K562 (cell line): Measurements from ENCODE around the gene MEF2B. TPM values are rescaled to one million over a fixed set of nuclear protein-coding genes. Genes with fewer than 3 reads are reported as not detected.

Experiments
- ATF7 ChIP-seq: fragments of 450-650 bp; IDR thresholded peaks from 2 replicates; pipeline ENCODE4 v1.7.1; 2014; ENCODE audit warnings: mild to moderate bottlenecking, moderate library complexity
- CBX3 ChIP-seq, 2 experiments: IDR thresholded peaks; 1 replicate in 1 of 2; 2 replicates in 1 of 2; pipeline ENCODE4 v1.6.1; 2012; ENCODE audit warnings: inconsistent platforms in 2 of 2, low read length in 2 of 2, borderline replicate concordance in 1 of 2, control low read depth in 1 of 2
- CHCHD3 ChIP-seq: fragments of 250-450 bp; sonication (Bioruptor Pico); IDR thresholded peaks from 2 replicates; pipeline ENCODE4 v2.1.2; 2022; ENCODE audit warnings: mild to moderate bottlenecking
- DIDO1 ChIP-seq: fragments of 450-650 bp; IDR thresholded peaks from 2 replicates; pipeline ENCODE4 v1.6.1; 2016; ENCODE audit warnings: low read depth, missing biosample characterization, missing genetic modification characterization
- HEY1 ChIP-seq: fragments of 250-450 bp; sonication (Bioruptor Pico); IDR thresholded peaks from 2 replicates; pipeline ENCODE4 v1.5.0; 2020; ENCODE audit warnings: mild to moderate bottlenecking, moderate library complexity, borderline replicate concordance
- HNRNPH1 ChIP-seq: fragments of 200-400 bp; formaldehyde crosslinking; optimal IDR thresholded peaks from 2 replicates; pipeline ENCODE3; 2017; ENCODE audit warnings: low read depth, mild to moderate bottlenecking, low read length, moderate library complexity
- HNRNPL ChIP-seq: fragments of 200-400 bp; formaldehyde crosslinking; IDR thresholded peaks from 2 replicates; pipeline ENCODE4 v1.6.1; 2017; ENCODE audit warnings: low read depth, mild to moderate bottlenecking, low read length
- HNRNPLL ChIP-seq: fragments of 200-400 bp; formaldehyde crosslinking; IDR thresholded peaks from 2 replicates; pipeline ENCODE4 v1.6.1; 2017; ENCODE audit warnings: low read length, low read depth, mild to moderate bottlenecking; ENCODE audit not compliant: poor library complexity, severe bottlenecking
- MTA1 ChIP-seq: fragments of 450-650 bp; IDR thresholded peaks from 2 replicates; pipeline ENCODE4 v1.6.1; 2017; ENCODE audit warnings: borderline replicate concordance
- NR2F6 ChIP-seq: fragments of 450-650 bp; formaldehyde crosslinking; IDR thresholded peaks from 2 replicates; pipeline ENCODE4 v1.4.0; 2020; ENCODE audit warnings: mild to moderate bottlenecking
- PATZ1 ChIP-seq: fragments of 250-450 bp; sonication (Bioruptor Pico); IDR thresholded peaks from 2 replicates; pipeline ENCODE4 v1.5.0; 2020; ENCODE audit warnings: mild to moderate bottlenecking, borderline replicate concordance
- PRMT5 ChIP-seq: sonication (generic); formaldehyde crosslinking; IDR thresholded peaks from 2 replicates; pipeline ENCODE4 v1.5.0; 2020; ENCODE audit warnings: missing genetic modification reagents
- RAD51 ChIP-seq: fragments of 450-650 bp; IDR thresholded peaks from 2 replicates; pipeline ENCODE4 v1.7.1; 2016; ENCODE audit warnings: low read depth, mild to moderate bottlenecking, borderline replicate concordance
- RCOR1 ChIP-seq, 2 experiments: IDR thresholded peaks; 2 replicates each; pipeline ENCODE4 v1.6.1; 2012; ENCODE audit warnings: low read depth in 2 of 2, low read length in 2 of 2, borderline replicate concordance in 1 of 2, improper control_type of control experiment in 1 of 2
- RNF2 ChIP-seq: sonication (generic); IDR thresholded peaks from 2 replicates; pipeline ENCODE4 v1.6.1; 2016
- SMARCB1 ChIP-seq: IDR thresholded peaks from 2 replicates; pipeline ENCODE4 v1.6.1; 2011; ENCODE audit warnings: improper control_type of control experiment, low read depth; ENCODE audit not compliant: insufficient read length
- SPI1 ChIP-seq: IDR thresholded peaks from 2 replicates; pipeline ENCODE4 v1.6.1; 2011; ENCODE audit warnings: low read depth, low read length, control low read depth, borderline replicate concordance
- TAF9B ChIP-seq: fragments of 450-650 bp; IDR thresholded peaks from 2 replicates; pipeline ENCODE4 v1.6.1; 2018; ENCODE audit warnings: mild to moderate bottlenecking; ENCODE audit not compliant: partially characterized antibody
- TCF3 ChIP-seq: sonication (generic); formaldehyde crosslinking; IDR thresholded peaks from 2 replicates; pipeline ENCODE4 v1.4.0; 2020; ENCODE audit warnings: mild to moderate bottlenecking, missing genetic modification reagents
- THAP12 ChIP-seq: fragments of 250-450 bp; sonication (Bioruptor Pico); IDR thresholded peaks from 2 replicates; pipeline ENCODE4 v1.9.0; 2021; ENCODE audit warnings: mild to moderate bottlenecking, inconsistent platforms
- ZNF217 ChIP-seq: sonication (generic); formaldehyde crosslinking; IDR thresholded peaks from 2 replicates; pipeline ENCODE4 v1.8.0; 2022; ENCODE audit warnings: mild to moderate bottlenecking, missing genetic modification reagents
- ZNF282 ChIP-seq: sonication (generic); formaldehyde crosslinking; IDR thresholded peaks from 2 replicates; pipeline ENCODE4 v1.8.1; 2023; ENCODE audit warnings: missing genetic modification reagents
- ZNF511 ChIP-seq: sonication (generic); formaldehyde crosslinking; IDR thresholded peaks from 2 replicates; pipeline ENCODE4 v1.8.0; 2022; ENCODE audit warnings: mild to moderate bottlenecking, missing genetic modification reagents
- ZNF696 ChIP-seq: fragments of 250-450 bp; sonication (Bioruptor Pico); conservative IDR thresholded peaks from 2 replicates; pipeline ENCODE4 v1.4.0; 2020; ENCODE audit warnings: mild to moderate bottlenecking, moderate library complexity
- ZNF740 ChIP-seq, 3 experiments: fragments of 200-800 bp in 1 of 3; sonication (Bioruptor generic) in 1 of 3; sonication (generic) in 1 of 3; formaldehyde crosslinking in 1 of 3; IDR thresholded peaks; 2 replicates each; pipeline versions ENCODE4 v1.6.1 to v1.8.0; 2016 to 2022; ENCODE audit warnings: mild to moderate bottlenecking in 2 of 3, missing compliant biosample characterization in 2 of 3, missing genetic modification characterization in 2 of 3, missing genetic modification reagents in 1 of 3
- polyA plus RNA-seq, 8 experiments: library from polyadenylated mRNA; depleted of rRNA in 4 of 8; stranded (reverse) in 5 of 8; unstranded in 3 of 8; fragments of >200 nt; fragmentation: Nextera tagmentation in 2 of 8; fragmentation: Illumina TruSeq in 1 of 8; extraction: Ambion mirVana in 2 of 8; extraction: Trizol in 1 of 8; gene quantifications; 2 replicates each; pipeline versions ENCODE4 v1.2.1 to v1.2.3, GENCODE V29; 2011 to 2014; ENCODE audit warnings: inconsistent platforms in 1 of 8, missing spikeins in 1 of 8
- total RNA-seq, 7 experiments: library from RNA; depleted of rRNA in 6 of 7; stranded (reverse); fragments of >200 nt in 6 of 7; fragmentation: Illumina TruSeq in 2 of 7; extraction: Trizol in 2 of 7; gene quantifications; 2 replicates each; pipeline versions ENCODE4 v1.2.1 to v1.2.3, GENCODE V29; 2011 to 2021; ENCODE audit warnings: low replicate concordance in 1 of 7

The MEF2B gene
- total and polyA plus RNA-seq, 9 of the 15 experiments (the other 6 are each of a cell fraction or from before 2014, with no cell fraction given), result 0.14 to 1.9 (median 0.71) TPM; not detected in 3

GRCh38 chr19:19217099-19217498, 47.0 kb upstream of the MEF2B start (continued):
- no peak for TF ChIP-seq THAP12 (CRISPR knock-in tag)
- TF ChIP-seq SPI1, result no peak
- no peak for TF ChIP-seq HNRNPLL
- TF ChIP-seq ATF7, result no peak
- TF ChIP-seq RAD51, result no peak
- TF ChIP-seq MTA1, result no peak
- no peak for TF ChIP-seq ZNF217 (CRISPR knock-in tag)
- no peak for TF ChIP-seq HNRNPH1
- TF ChIP-seq DIDO1 (tag), result no peak
- no peak for TF ChIP-seq SMARCB1
- no peak for TF ChIP-seq PRMT5 (CRISPR knock-in tag)
- no peak for TF ChIP-seq RNF2
- no peak for TF ChIP-seq NR2F6
- TF ChIP-seq HEY1 (CRISPR knock-in tag), result no peak
- no peak for TF ChIP-seq TAF9B
- no peak for TF ChIP-seq ZNF282
- peak in 1 of 2 experiments; percentile 55; a peak in 1 of 4 replicates for TF ChIP-seq RCOR1 (IDR thresholded peaks at IDR 0.05; ENCODE audit: borderline replicate concordance in 1 of 2, low read depth in 2 of 2, low read length in 2 of 2)
- no peak for TF ChIP-seq TCF3
- TF ChIP-seq HNRNPL, result no peak
- TF ChIP-seq CHCHD3 (CRISPR knock-in tag), result no peak
- TF ChIP-seq ZNF740 (CRISPR knock-in tag; IDR thresholded peaks at IDR 0.05), result no peak
- TF ChIP-seq ZNF740 (tag; IDR thresholded peaks at IDR 0.05), result no peak
- TF ChIP-seq ZNF696 (CRISPR knock-in tag), result no peak
- TF ChIP-seq ZNF511 (CRISPR knock-in tag), result no peak
- TF ChIP-seq PATZ1 (CRISPR knock-in tag), result no peak
- TF ChIP-seq CBX3 (IDR thresholded peaks at IDR 0.05; ENCODE audit: borderline replicate concordance in 1 of 2, low read length in 2 of 2), result peak in 1 of 2 experiments; percentile 89; a peak in 2 of 3 replicates
